Esophagus squamous epithelium (tissue), 4 donors: ENCODE results near the gene SH3BP5.

Source experiments
- POLR2A ChIP-seq, 4 donors: fragments of 450-650 bp; IDR thresholded peaks; one replicate each; pipeline ENCODE4 v1.6.1; 2017; ENCODE audit warnings: antibody characterized with exemption in 4 of 4, mild to moderate bottlenecking in 4 of 4, moderate library complexity in 3 of 4
- TF ChIP-seq, protein P1 (sequence below), 6 experiments: fragments of 450-650 bp in 4 of 6; fragments of 200-600 bp in 2 of 6; sonication (generic) in 2 of 6; IDR thresholded peaks; one replicate each; pipeline ENCODE4 v1.5.1; 2016 to 2019; ENCODE audit warnings: antibody characterized with exemption in 6 of 6, mild to moderate bottlenecking in 4 of 6, moderate library complexity in 4 of 6

DNA sequence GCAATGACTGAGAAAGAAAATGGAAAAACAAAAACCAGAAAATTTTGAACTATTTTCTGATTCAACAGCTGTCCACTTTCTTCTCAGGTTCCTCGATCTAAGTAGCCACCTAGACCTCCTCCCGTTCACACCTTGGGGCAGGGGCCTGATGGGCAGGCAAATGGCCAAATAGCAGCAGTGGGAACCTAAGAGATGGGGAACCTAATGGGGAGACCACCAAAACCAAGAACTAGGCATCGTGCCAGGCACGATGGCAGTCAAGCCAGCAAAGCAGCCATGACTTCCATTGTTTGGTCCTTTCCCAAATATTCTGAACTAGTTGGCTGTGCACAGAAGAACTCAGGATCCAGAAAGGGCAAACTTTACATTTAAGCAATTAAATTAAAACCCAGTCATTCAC lies 69.3 kb downstream of the SH3BP5 start:
- TF ChIP-seq, protein P1, sequence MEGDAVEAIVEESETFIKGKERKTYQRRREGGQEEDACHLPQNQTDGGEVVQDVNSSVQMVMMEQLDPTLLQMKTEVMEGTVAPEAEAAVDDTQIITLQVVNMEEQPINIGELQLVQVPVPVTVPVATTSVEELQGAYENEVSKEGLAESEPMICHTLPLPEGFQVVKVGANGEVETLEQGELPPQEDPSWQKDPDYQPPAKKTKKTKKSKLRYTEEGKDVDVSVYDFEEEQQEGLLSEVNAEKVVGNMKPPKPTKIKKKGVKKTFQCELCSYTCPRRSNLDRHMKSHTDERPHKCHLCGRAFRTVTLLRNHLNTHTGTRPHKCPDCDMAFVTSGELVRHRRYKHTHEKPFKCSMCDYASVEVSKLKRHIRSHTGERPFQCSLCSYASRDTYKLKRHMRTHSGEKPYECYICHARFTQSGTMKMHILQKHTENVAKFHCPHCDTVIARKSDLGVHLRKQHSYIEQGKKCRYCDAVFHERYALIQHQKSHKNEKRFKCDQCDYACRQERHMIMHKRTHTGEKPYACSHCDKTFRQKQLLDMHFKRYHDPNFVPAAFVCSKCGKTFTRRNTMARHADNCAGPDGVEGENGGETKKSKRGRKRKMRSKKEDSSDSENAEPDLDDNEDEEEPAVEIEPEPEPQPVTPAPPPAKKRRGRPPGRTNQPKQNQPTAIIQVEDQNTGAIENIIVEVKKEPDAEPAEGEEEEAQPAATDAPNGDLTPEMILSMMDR (IDR thresholded peaks at IDR 0.05), result no peak
- TF ChIP-seq POLR2A (IDR thresholded peaks at IDR 0.05), result no peak
